PC-3 (cell line): ENCODE data around the gene TMEM259. TPM values are rescaled to one million over a fixed set of nuclear protein-coding genes. Genes with fewer than 3 reads are reported as not detected.

Source experiments
- ATAC-seq: fragments of 200-7000 bp; cut with Tn5 transposase; 2 replicates; pipeline ENCODE4 v1.9.1; 2020; ENCODE audit warnings: mild to moderate bottlenecking, moderate library complexity
- BruUV-seq: library from RNA; stranded (reverse); fragments of 400-500 nt; replicated peaks from 2 replicates; lab custom pipeline; 2021; lab: Mats Ljungman, UMichigan
- CTCF ChIA-PET: fragments of 300-600 bp; sonication (Branson Sonifier 250); formaldehyde crosslinking; loops from one replicate; lab custom pipeline; 2022; ENCODE audit warnings: antibody characterized with exemption; lab: Charles Lee
- POLR2A ChIA-PET: fragments of 300-600 bp; sonication (Branson Sonifier 250); formaldehyde crosslinking; loops from one replicate; lab custom pipeline; 2022; ENCODE audit warnings: antibody characterized with exemption; ENCODE audit not compliant: unreplicated experiment; lab: Charles Lee
- DNase-seq: peaks from one replicate; pipeline ENCODE4 v3.0.0-alpha.2; 2015
- H2AFZ ChIP-seq: fragments of 300-600 bp; sonication (generic); 2 replicates; pipeline ENCODE4 v1.6.0; 2016; ENCODE audit warnings: antibody characterized with exemption, low read length
- H3F3A ChIP-seq: fragments of 300-600 bp; sonication (generic); one replicate; pipeline ENCODE4 v1.6.0; 2017; ENCODE audit warnings: antibody characterized with exemption, low read length, control low read depth, mild to moderate bottlenecking; ENCODE audit not compliant: unreplicated experiment
- H3K27ac ChIP-seq: fragments of 300-600 bp; sonication (generic); 2 replicates; pipeline ENCODE4 v1.5.1; 2016; ENCODE audit warnings: mild to moderate bottlenecking, low read length
- H3K27me3 ChIP-seq: fragments of 300-600 bp; sonication (generic); 2 replicates; pipeline ENCODE4 v1.6.1; 2016; ENCODE audit warnings: low read length, mixed read lengths
- H3K36me3 ChIP-seq: fragments of 300-600 bp; sonication (generic); 2 replicates; pipeline ENCODE4 v1.6.1; 2016; ENCODE audit warnings: low read depth, mixed run types, low read length, mixed read lengths
- H3K4me1 ChIP-seq: fragments of 300-600 bp; sonication (generic); 2 replicates; pipeline ENCODE4 v1.5.1; 2016; ENCODE audit warnings: low read length; ENCODE audit not compliant: insufficient read depth
- H3K4me2 ChIP-seq: fragments of 300-600 bp; sonication (generic); 2 replicates; pipeline ENCODE4 v1.6.0; 2016; ENCODE audit warnings: low read length
- H3K4me3 ChIP-seq: fragments of 300-600 bp; sonication (generic); 2 replicates; pipeline ENCODE4 v1.5.1; 2016; ENCODE audit warnings: mild to moderate bottlenecking, low read length, mixed read lengths
- H3K79me2 ChIP-seq: fragments of 300-600 bp; sonication (generic); 2 replicates; pipeline ENCODE4 v1.6.1; 2017; ENCODE audit warnings: low read length, mixed read lengths
- H3K9ac ChIP-seq: fragments of 300-600 bp; sonication (generic); 2 replicates; pipeline ENCODE4 v1.6.0; 2016; ENCODE audit warnings: mild to moderate bottlenecking, low read length
- H3K9me2 ChIP-seq: fragments of 300-600 bp; sonication (generic); replicated peaks from 2 replicates; pipeline ENCODE4 v1.6.1; 2016; ENCODE audit warnings: mixed run types, low read length, mixed read lengths
- H3K9me3 ChIP-seq: fragments of 300-600 bp; sonication (generic); 2 replicates; pipeline ENCODE4 v1.6.1; 2016; ENCODE audit warnings: low read length, mixed read lengths
- H4K20me1 ChIP-seq: fragments of 300-600 bp; sonication (generic); 2 replicates; pipeline ENCODE4 v1.6.1; 2016; ENCODE audit warnings: low read length, mixed read lengths
- EZH2 ChIP-seq: fragments of 300-600 bp; sonication (generic); IDR thresholded peaks from one replicate; pipeline ENCODE4 v1.6.1; 2017; ENCODE audit warnings: antibody characterized with exemption, mild to moderate bottlenecking, low read length; ENCODE audit not compliant: unreplicated experiment
- EZH2phosphoT487 ChIP-seq: fragments of 300-600 bp; sonication (generic); IDR thresholded peaks from 2 replicates; pipeline ENCODE4 v1.6.1; 2018; ENCODE audit warnings: mild to moderate bottlenecking, antibody characterized with exemption, low read length, borderline replicate concordance
- intact Hi-C: fragments of 100-400 bp; cut with micrococcal nuclease; formaldehyde crosslinking; loops from 2 replicates; pipeline ENCODE4 v1.9.0; 2023
- total RNA-seq: library from RNA; depleted of rRNA; stranded (reverse); fragments of >200 nt; gene quantifications from 2 replicates; pipeline ENCODE4 v1.2.3, GENCODE V29; 2014
- TF ChIP-seq, protein P1 (sequence below): fragments of 300-600 bp; sonication (generic); conservative IDR thresholded peaks from 2 replicates; pipeline ENCODE4 v1.5.1; 2017; ENCODE audit warnings: antibody characterized with exemption, low read depth, mild to moderate bottlenecking, low read length

The TMEM259 gene
- total RNA-seq, 1 experiment from 2014 or later, result 136 TPM

DNA sequence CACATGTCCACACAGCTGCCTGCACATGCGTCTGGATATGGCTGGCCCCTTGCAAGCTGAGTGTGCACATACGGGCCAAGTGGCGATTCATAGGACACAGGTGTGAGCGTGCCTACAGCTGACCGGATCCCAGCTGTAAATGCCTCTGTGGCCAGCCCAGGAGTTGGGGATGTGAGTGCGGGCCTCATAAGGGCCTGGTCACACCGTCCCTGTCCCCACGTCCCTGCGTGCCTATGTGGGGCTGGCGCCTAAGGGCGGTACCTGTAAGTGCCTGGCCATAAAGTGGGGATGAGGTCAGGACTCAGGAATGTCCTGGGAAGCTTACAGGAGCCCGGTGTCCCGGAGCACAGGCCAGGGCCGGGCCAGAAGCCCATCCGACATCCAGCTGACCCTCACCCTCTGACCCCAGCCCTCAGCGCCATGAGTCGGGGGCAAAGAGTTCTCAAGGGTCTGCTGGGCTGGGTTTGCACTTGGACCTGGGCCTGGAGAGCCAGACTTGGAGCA lies 44.7 kb upstream of the TMEM259 start:
- peak; percentile 68 for ATAC-seq
- CTCF ChIA-PET, result no interaction called here
- intact Hi-C loops, result loop anchor here (5.0 kb wide), 1 partner anchor 37 kb away; the partner anchor contains the start of gene GPX4
- no peaks in the 10 kb centered on the region for H3K27me3 ChIP-seq
- no peaks in the 10 kb centered on the region for H3K36me3 ChIP-seq
- H3K79me2 ChIP-seq, result 0 out of 2 replicates have a peak, but pooled peaks cover 4% of the 10 kb centered on the region
- H3K9me2 ChIP-seq, result no peaks in the 10 kb centered on the region
- POLR2A ChIA-PET, result interaction anchor here (0.6 kb wide), 2 partner anchors 10 to 82 kb away, joined by 3 to 5 read pairs; partner anchors contain the start of gene WDR18
- no TSS peak for BruUV-seq
- no peaks in the 10 kb centered on the region for H3K9me3 ChIP-seq
- H3K4me1 ChIP-seq, result peaks cover 18% of the 10 kb centered on the region
- no peak overlapping the region for H2AFZ ChIP-seq
- peak overlapping the region; percentile 53 for H3K27ac ChIP-seq
- no peaks in the 10 kb centered on the region for H4K20me1 ChIP-seq
- no peaks in the 10 kb centered on the region for H3F3A ChIP-seq
- TF ChIP-seq EZH2 (no peak), EZH2phosphoT487 (no peak)
- TF ChIP-seq, protein P1, sequence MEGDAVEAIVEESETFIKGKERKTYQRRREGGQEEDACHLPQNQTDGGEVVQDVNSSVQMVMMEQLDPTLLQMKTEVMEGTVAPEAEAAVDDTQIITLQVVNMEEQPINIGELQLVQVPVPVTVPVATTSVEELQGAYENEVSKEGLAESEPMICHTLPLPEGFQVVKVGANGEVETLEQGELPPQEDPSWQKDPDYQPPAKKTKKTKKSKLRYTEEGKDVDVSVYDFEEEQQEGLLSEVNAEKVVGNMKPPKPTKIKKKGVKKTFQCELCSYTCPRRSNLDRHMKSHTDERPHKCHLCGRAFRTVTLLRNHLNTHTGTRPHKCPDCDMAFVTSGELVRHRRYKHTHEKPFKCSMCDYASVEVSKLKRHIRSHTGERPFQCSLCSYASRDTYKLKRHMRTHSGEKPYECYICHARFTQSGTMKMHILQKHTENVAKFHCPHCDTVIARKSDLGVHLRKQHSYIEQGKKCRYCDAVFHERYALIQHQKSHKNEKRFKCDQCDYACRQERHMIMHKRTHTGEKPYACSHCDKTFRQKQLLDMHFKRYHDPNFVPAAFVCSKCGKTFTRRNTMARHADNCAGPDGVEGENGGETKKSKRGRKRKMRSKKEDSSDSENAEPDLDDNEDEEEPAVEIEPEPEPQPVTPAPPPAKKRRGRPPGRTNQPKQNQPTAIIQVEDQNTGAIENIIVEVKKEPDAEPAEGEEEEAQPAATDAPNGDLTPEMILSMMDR, result no peak
- peak; percentile 72 for DNase-seq
- H3K4me2 ChIP-seq, result peak overlapping the region; percentile 87
- H3K9ac ChIP-seq, result no peak overlapping the region
- peak overlapping the region; percentile 73; the same call in 1 of the 2 replicates for H3K4me3 ChIP-seq

DNA sequence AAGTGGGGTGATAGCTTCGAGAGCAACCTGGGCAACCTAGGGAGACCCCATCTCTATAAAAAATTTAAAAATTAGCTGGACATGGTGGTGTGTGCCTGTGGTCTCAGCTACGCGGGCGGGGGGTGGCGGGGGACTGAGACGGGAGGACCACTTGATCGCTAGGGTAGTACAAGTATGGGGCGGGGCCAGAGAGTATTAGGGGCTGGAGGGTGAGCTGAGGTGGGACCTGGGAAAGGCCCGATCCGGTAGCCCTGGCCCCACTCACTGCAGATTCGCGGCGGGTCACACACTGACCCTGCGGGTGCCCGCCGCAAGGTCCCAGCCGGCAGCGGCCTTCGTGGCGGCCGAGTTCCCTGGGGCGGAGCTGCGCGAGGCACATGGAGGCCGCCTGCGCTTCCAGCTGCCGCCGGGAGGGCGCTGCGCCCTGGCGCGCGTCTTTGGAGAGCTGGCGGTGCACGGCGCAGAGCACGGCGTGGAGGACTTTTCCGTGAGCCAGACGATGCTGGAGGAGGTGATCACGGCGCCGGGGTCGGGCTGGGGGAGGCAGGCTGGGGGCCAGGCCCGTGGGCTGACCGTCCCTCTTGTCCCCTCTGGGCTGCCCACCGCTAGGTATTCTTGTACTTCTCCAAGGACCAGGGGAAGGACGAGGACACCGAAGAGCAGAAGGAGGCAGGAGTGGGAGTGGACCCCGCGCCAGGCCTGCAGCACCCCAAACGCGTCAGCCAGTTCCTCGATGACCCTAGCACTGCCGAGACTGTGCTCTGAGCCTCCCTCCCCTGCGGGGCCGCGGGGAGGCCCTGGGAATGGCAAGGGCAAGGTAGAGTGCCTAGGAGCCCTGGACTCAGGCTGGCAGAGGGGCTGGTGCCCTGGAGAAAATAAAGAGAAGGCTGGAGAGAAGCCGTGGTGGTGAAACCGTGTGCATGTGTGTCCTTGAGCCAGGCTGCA lies 44.0 kb upstream of the TMEM259 start:
- H3K4me1 ChIP-seq, result peaks cover 18% of the 10 kb centered on the region
- TF ChIP-seq EZH2, result no peak
- TF ChIP-seq, protein P1, result peak; percentile 59
- ChIA-PET CTCF (interaction anchor here (0.6 kb wide), 1 partner anchor 135 kb away, joined by 3 read pairs; no protein-coding TSS in a partner anchor), POLR2A (interaction anchor here (0.6 kb wide), 2 partner anchors 11 to 81 kb away, joined by 3 to 5 read pairs; partner anchors contain the start of gene WDR18)
- H3K9me3 ChIP-seq, result no peaks in the 10 kb centered on the region
- no peaks in the 10 kb centered on the region for H3K27me3 ChIP-seq
- DNase-seq (peak; percentile 69), ATAC-seq (peak; percentile 63)
- H2AFZ ChIP-seq, result peak overlapping the region; percentile 54
- no peaks in the 10 kb centered on the region for H4K20me1 ChIP-seq
- H3K9me2 ChIP-seq, result no peaks in the 10 kb centered on the region
- H3K4me3 ChIP-seq, result no peak overlapping the region
- H3K79me2 ChIP-seq, result 0 out of 2 replicates have a peak, but pooled peaks cover 4% of the 10 kb centered on the region
- H3K27ac ChIP-seq, result peak overlapping the region; percentile 53
- H3K36me3 ChIP-seq, result no peaks in the 10 kb centered on the region
- H3K4me2 ChIP-seq, result peak overlapping the region; percentile 87
- H3K9ac ChIP-seq, result no peak overlapping the region
- intact Hi-C loops, result loop anchor here (5.0 kb wide), 1 partner anchor 37 kb away; the partner anchor contains the start of gene GPX4
- BruUV-seq, result no TSS peak
- no peaks in the 10 kb centered on the region for H3F3A ChIP-seq
